CD4-positive, CD25-positive, alpha-beta regulatory T cell (primary cell): ENCODE measurements around the gene TRIM16. TPM values are rescaled to one million over a fixed set of nuclear protein-coding genes. Genes with fewer than 3 reads are reported as not detected.

Experiments
- polyA plus RNA-seq, 4 donors: library from polyadenylated mRNA; unstranded; fragments of 300-500 nt; fragmentation: Illumina TruSeq; gene quantifications; one replicate each; pipeline ENCODE4 v1.2.3, GENCODE V29; 2021
- total RNA-seq: library from RNA; stranded (reverse); gene quantifications from one replicate; pipeline ENCODE4 v1.2.3, GENCODE V29; 2022

The TRIM16 gene
- total and polyA plus RNA-seq, 5 donors from 2014 or later, result 27.3 to 66.8 (median 52.2) TPM

Other genes starting within 250 kb of the TRIM16 start
- gene CDRT4, start 216.7 kb downstream of the TRIM16 start, total RNA-seq, result 21.0 TPM
- 1 to 10 TPM in 3 of 4 donors, under 1 TPM in 1; 0.22 to 1.8 (median 1.5) TPM for gene CDRT4, start 216.7 kb downstream of the TRIM16 start, polyA plus RNA-seq
- gene TVP23C, start 120.8 kb downstream of the TRIM16 start, total RNA-seq, result 48.9 TPM
- 1 to 10 TPM; 3.2 to 5.1 (median 4.1) TPM for gene TVP23C, start 120.8 kb downstream of the TRIM16 start, polyA plus RNA-seq
- gene FBXW10B, start 64.6 kb downstream of the TRIM16 start, total RNA-seq, result 8.2 TPM
- gene FBXW10B, start 64.6 kb downstream of the TRIM16 start, polyA plus RNA-seq, result under 1 TPM in 3 of 4 donors, not detected in 1; 0.14 to 0.79 (median 0.41) TPM
- 21.5 TPM for gene ZNF286A, start 15.4 kb upstream of the TRIM16 start, total RNA-seq
- 10 to 100 TPM; 18.9 to 23.5 (median 22.8) TPM for gene ZNF286A, start 15.4 kb upstream of the TRIM16 start, polyA plus RNA-seq
- gene TBC1D26, start 48.0 kb upstream of the TRIM16 start, total RNA-seq, result 0.10 TPM
- gene TBC1D26, start 48.0 kb upstream of the TRIM16 start, polyA plus RNA-seq, result not detected